Skeletal muscle tissue (tissue), 4 donors: Measurements from ENCODE around the gene JAK2. TPM values are rescaled to one million over a fixed set of nuclear protein-coding genes. Genes with fewer than 3 reads are reported as not detected.

Experiments used
- H3K27ac ChIP-seq: one replicate; pipeline ENCODE4 v1.7.0; 2013; ENCODE audit warnings: mild to moderate bottlenecking, low read depth, low read length, inconsistent platforms
- H3K27me3 ChIP-seq, 3 donors: one replicate each; pipeline ENCODE4 v1.7.0; 2013; ENCODE audit warnings: low read length in 3 of 3; ENCODE audit not compliant: control insufficient read depth in 3 of 3, insufficient read depth in 3 of 3
- H3K36me3 ChIP-seq, 3 donors: one replicate each; pipeline ENCODE4 v1.7.0; 2013; ENCODE audit warnings: low read length in 3 of 3; ENCODE audit not compliant: control insufficient read depth in 3 of 3, insufficient read depth in 3 of 3
- H3K4me1 ChIP-seq, 3 donors: one replicate each; pipeline ENCODE4 v1.7.0; 2013; ENCODE audit warnings: low read length in 3 of 3, mild to moderate bottlenecking in 3 of 3; ENCODE audit not compliant: control insufficient read depth in 3 of 3, insufficient read depth in 3 of 3
- H3K4me3 ChIP-seq, 3 donors: one replicate each; pipeline ENCODE4 v1.7.0; 2013; ENCODE audit warnings: low read length in 3 of 3
- H3K9ac ChIP-seq, 3 donors: one replicate each; pipeline ENCODE4 v1.7.0; 2013; ENCODE audit warnings: low read length in 3 of 3, mild to moderate bottlenecking in 3 of 3, moderate library complexity in 2 of 3, low read depth in 1 of 3
- H3K9me3 ChIP-seq, 3 donors: one replicate each; pipeline ENCODE4 v1.7.0; 2013; ENCODE audit warnings: low read length in 3 of 3; ENCODE audit not compliant: control insufficient read depth in 3 of 3
- total RNA-seq: library from RNA; depleted of rRNA; stranded (reverse); fragments of >200 nt; gene quantifications from one replicate; pipeline ENCODE4 v1.2.3, GENCODE V29; 2014
- donor health status: Osteomylitis.

JAK2 gene
- total RNA-seq, 1 donor from 2014 or later: 14.6 TPM

DNA sequence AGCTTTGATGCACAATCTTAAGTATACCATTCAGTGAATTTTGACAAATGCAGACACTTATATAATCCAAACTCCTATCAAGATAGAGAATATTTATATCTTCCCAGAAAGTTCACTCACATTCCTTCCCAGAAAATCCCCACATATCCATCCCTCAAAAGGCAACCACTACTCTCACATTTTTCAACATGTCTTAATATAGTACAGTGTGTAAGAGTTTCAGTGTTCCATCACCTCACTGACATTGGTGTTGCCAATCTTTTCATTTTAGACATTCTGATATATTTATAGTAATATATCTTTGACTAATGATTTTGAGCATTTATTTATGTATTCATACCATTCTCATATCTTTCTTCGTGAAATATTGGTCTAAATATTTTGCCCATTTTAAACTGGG, 38.1 kb upstream of the JAK2 start:
- H3K4me1 ChIP-seq: peaks cover 0 to 4% (median 3%) of the 10 kb centered on the region in 3 donors
- H3K27ac ChIP-seq: no peak overlapping the region
- H3K9me3 ChIP-seq: no peaks in the 10 kb centered on the region
- no peaks in the 10 kb centered on the region for H3K27me3 ChIP-seq
- H3K9ac ChIP-seq: no peak overlapping the region
- no peak overlapping the region for H3K4me3 ChIP-seq
- no peaks in the 10 kb centered on the region for H3K36me3 ChIP-seq

DNA sequence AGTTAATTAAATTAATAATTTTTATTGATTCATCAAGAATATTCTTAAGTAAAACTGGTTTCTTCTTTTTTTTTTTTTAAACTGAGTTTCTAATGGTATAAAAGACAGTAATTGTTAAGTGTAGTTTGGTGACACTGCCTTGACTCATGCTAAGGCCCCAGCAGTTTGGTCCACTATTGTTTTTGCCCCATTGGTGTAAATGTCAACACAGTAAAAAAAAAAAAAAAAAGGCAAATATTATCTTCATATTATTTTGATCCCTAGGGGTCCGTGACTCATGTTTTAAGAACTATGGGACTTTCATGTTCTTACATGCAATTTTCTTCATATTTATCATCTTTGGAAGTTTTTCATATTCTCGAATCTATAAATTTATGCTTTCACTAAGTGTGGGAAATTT, 29.2 kb upstream of the JAK2 start:
- H3K4me3 ChIP-seq: no peak overlapping the region
- no peaks in the 10 kb centered on the region for H3K4me1 ChIP-seq
- H3K9ac ChIP-seq: no peak overlapping the region
- no peak overlapping the region for H3K27ac ChIP-seq
- no peaks in the 10 kb centered on the region for H3K27me3 ChIP-seq
- no peaks in the 10 kb centered on the region for H3K36me3 ChIP-seq
- H3K9me3 ChIP-seq: no peaks in the 10 kb centered on the region

DNA sequence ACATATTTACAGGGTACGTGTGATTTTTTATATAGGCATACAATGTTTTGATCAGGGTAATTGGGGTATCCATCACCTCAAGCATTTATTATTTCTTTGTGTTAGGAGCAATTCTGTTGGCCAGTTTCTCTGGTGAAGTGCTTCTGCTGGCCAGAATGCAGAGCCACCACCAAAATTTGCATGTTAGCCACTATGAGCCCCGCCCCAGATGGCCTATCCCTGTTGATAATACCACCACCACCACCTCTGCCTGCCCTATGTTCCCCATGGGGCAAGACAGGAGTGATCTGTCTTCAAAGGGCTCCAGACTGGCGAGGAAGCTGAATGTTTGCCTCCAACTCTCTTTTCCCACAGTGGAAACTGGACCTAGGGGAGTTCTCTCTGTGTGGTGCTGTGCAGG, 26.0 kb upstream of the JAK2 start:
- H3K27ac ChIP-seq: no peak overlapping the region
- no peaks in the 10 kb centered on the region for H3K4me1 ChIP-seq
- H3K9me3 ChIP-seq: no peaks in the 10 kb centered on the region
- no peak overlapping the region for H3K9ac ChIP-seq
- H3K27me3 ChIP-seq: no peaks in the 10 kb centered on the region
- H3K4me3 ChIP-seq: no peak overlapping the region
- H3K36me3 ChIP-seq: no peaks in the 10 kb centered on the region

DNA sequence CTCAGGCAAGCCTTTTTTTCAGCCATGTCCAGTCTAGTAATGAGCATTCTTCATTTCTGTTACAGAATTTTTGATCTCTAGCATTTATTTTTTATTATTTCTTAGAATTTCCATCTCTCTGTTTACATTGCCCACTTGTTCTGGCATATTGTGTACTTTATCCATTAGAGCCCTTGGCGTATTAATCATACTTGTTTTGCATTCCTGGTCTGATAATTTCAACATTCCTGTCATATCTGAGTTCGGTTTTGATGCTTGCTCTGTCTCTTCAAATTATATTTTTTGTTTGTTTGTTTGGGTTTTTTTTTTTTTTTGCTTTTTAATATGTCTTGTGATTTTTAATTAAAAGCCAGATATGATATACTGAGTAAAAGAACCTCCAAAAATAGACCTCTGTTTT, 23.0 kb upstream of the JAK2 start:
- Histone ChIP-seq H3K9ac (no peak overlapping the region), H3K27ac (no peak overlapping the region), H3K27me3 (no peaks in the 10 kb centered on the region), H3K9me3 (no peaks in the 10 kb centered on the region), H3K36me3 (no peaks in the 10 kb centered on the region), H3K4me1 (peaks cover 0 to 4% (median 3%) of the 10 kb centered on the region in 3 donors), H3K4me3 (no peak overlapping the region)

DNA sequence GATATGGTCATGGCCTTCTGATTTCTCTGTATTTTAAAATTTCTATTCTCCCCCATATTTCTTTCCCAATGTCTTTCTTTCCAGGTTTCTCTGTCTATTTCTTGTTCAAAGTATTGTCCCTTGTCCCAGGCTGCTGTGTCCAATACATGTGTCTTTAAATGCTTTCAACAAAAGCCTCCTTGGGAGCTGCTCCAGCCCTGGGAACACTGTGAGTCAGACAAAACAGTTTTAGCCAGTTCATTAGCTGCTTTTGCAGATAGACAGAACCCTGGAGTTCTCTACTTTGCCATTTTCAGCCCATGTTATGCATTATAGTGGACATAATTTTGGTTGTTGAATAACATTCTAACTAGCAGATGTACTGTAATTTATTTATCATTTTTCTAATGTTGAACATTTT, 20.5 kb upstream of the JAK2 start:
- no peak overlapping the region for H3K27ac ChIP-seq

DNA sequence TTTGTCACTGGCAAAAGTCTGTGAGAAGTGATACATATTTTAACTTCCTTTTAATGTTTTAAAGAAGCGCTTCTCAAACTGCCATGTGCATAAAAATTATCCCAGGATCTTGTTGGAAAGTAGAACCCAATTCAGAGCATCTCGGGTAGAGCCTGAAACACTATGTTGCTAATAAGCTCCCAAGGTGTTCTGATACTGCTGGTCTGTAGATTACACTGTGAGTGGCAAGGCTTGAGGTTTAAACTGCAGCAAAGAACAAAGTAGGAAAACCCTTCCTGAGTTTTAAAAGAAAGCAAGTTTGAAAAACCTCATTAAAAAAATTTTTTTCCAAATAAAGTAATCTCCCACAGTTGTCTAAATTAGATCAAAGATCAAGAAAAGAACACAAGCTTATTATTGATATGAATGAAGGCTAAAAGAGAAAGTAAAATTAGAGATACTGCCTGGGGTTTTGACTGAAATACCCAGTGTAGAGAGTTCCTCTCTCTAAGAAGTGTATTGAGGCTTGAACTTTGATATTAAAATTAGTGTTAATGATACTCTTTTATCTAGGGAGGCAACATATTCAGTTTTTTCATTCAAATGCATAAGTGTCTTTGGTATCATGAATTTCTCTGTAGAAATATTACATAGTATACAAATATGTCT, 19.8 kb upstream of the JAK2 start:
- H3K4me3 ChIP-seq: no peak overlapping the region
- H3K27me3 ChIP-seq: no peaks in the 10 kb centered on the region
- H3K4me1 ChIP-seq: peaks cover 0 to 9% (median 3%) of the 10 kb centered on the region in 3 donors
- no peaks in the 10 kb centered on the region for H3K9me3 ChIP-seq
- no peaks in the 10 kb centered on the region for H3K36me3 ChIP-seq
- no peak overlapping the region for H3K9ac ChIP-seq
- no peak overlapping the region for H3K27ac ChIP-seq

More for the DNA sequence above, 20.5 kb upstream of the JAK2 start:
- no peak overlapping the region for H3K9ac ChIP-seq
- H3K36me3 ChIP-seq: no peaks in the 10 kb centered on the region
- H3K4me3 ChIP-seq: no peak overlapping the region
- no peaks in the 10 kb centered on the region for H3K9me3 ChIP-seq
- no peaks in the 10 kb centered on the region for H3K27me3 ChIP-seq
- peaks cover 0 to 9% (median 3%) of the 10 kb centered on the region in 3 donors for H3K4me1 ChIP-seq

DNA sequence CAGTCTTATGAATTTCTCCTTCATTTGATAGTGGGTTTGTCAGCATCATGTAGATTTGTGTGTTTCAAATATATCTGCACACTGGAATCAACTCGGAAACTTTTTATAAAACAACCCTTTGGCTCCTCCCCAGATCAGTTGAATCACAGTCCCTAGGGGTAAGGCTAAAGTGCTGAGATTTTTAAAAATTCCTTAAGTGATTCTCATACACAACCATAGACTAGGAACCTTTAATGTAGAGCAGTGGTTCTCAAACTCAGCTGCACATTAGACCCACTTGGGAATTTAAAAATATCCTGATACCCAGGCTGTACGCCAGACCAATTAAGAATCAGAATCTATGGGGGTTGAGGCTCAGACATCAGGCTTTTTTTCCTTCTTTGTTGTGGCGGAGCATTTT, 17.5 kb upstream of the JAK2 start:
- no peak overlapping the region for H3K4me3 ChIP-seq
- peaks cover 0 to 9% (median 3%) of the 10 kb centered on the region in 3 donors for H3K4me1 ChIP-seq
- H3K27me3 ChIP-seq: no peaks in the 10 kb centered on the region
- H3K9ac ChIP-seq: peak overlapping the region in 1 of 3 donors; percentile 15
- no peaks in the 10 kb centered on the region for H3K9me3 ChIP-seq
- H3K36me3 ChIP-seq: no peaks in the 10 kb centered on the region
- H3K27ac ChIP-seq: no peak overlapping the region

DNA sequence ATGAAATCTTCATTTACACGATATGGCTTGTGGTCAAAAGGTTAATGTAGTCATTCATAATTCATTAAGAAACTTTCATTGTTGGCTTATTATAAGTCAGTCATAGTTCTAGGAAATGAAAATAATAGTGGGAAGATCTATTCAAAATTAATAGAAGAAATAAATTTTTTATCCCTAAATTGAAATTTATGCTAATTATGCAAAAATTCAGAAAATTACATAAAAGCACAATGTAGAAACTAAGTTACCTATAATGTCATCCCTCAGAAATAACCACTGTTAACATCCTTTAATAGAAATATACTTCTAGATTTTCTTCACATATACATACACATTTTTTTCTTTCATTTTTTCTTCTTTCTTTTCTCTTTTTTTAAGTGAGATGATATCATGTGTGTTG, 15.9 kb upstream of the JAK2 start:
- no peaks in the 10 kb centered on the region for H3K27me3 ChIP-seq
- no peak overlapping the region for H3K27ac ChIP-seq
- no peaks in the 10 kb centered on the region for H3K9me3 ChIP-seq
- no peaks in the 10 kb centered on the region for H3K36me3 ChIP-seq
- no peak overlapping the region for H3K9ac ChIP-seq
- no peak overlapping the region for H3K4me3 ChIP-seq
- peaks cover 0 to 9% (median 3%) of the 10 kb centered on the region in 3 donors for H3K4me1 ChIP-seq

DNA sequence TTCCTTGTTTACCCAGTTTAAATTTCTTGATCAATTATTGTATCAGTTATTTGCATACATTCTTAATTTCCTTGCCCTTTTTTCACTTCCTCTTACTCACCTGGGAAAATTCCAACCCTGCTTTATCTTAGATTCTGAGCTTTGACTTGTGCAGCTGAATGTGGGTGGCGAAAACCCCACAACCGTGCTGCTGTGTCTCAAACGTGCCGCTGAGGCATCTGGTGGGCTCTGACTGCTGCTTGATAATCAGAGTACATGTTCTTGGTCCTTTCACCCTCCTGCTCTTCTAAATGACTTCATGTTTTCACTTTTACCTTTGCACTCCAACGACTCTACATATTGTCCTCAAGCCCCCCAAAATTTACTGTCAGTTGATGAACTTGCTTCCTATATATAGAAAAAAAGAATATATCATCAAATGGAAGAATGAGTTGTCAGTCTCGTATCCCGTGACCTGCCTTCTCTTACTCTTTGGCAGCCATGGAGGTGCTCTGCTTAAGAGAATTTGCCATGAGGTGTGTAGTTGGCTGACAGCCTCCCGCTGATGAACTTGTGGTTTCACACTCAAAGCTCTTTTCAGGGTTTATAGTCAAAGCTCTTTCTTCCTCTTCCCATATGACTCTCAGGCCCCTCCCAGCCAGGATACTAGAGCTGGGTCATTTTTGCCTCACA, 14.0 kb upstream of the JAK2 start:
- H3K27me3 ChIP-seq: no peaks in the 10 kb centered on the region
- no peaks in the 10 kb centered on the region for H3K9me3 ChIP-seq
- H3K4me3 ChIP-seq: no peak overlapping the region
- peaks cover 0 to 5% (median 0%) of the 10 kb centered on the region in 3 donors for H3K4me1 ChIP-seq
- H3K27ac ChIP-seq: no peak overlapping the region
- no peak overlapping the region for H3K9ac ChIP-seq
- no peaks in the 10 kb centered on the region for H3K36me3 ChIP-seq

DNA sequence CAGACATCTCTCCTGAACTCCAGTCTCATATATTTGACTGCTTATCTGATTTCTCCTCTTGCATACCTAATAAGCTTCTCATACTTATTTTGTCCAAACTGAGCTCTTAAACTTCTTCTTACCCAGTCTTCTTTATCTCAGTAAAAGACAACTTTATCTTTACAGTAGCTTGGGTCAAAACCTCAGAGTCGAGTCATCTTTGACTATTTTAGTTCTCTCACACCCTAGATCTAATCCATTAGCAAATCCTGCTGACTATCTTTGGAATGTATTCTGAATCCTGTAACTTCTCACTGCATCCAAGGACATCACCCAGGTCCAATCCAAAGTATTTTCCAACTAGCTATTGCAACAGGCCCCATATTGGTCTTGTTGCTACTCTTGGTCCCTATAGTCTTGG, 11.8 kb upstream of the JAK2 start:
- H3K4me1 ChIP-seq: no peaks in the 10 kb centered on the region
- no peaks in the 10 kb centered on the region for H3K27me3 ChIP-seq
- H3K27ac ChIP-seq: no peak overlapping the region
- no peaks in the 10 kb centered on the region for H3K36me3 ChIP-seq
- H3K9me3 ChIP-seq: no peaks in the 10 kb centered on the region
- H3K9ac ChIP-seq: no peak overlapping the region
- H3K4me3 ChIP-seq: no peak overlapping the region
